Heart right ventricle (tissue), 16 donors: Measurements from ENCODE around the gene PITX2. TPM values are rescaled to one million over a fixed set of nuclear protein-coding genes. Genes with fewer than 3 reads are reported as not detected.

Experiments
- ATAC-seq, 8 donors: fragments of 200-7000 bp; cut with Tn5 transposase; one replicate each; pipeline ENCODE4 v1.9.1; 2020; ENCODE audit warnings: mild to moderate bottlenecking in 8 of 8, moderate library complexity in 8 of 8, moderate number of reproducible peaks in 1 of 8
- DNase-seq, 2 donors: peaks; one replicate each; pipeline ENCODE4 v3.0.0-alpha.2; 2020
- H3K27ac ChIP-seq, 10 donors: fragments of 200-600 bp; sonication (generic) in 2 of 10; one replicate each; pipeline versions ENCODE4 v1.5.0 to v1.8.0; 2020 to 2022; ENCODE audit warnings: mild to moderate bottlenecking in 3 of 10
- H3K27me3 ChIP-seq, 7 donors: fragments of 200-600 bp; one replicate each; pipeline ENCODE4 v1.8.0; 2021 to 2022; ENCODE audit warnings: mild to moderate bottlenecking in 2 of 7
- H3K36me3 ChIP-seq, 9 donors: fragments of 200-600 bp; sonication (generic) in 1 of 9; one replicate each; pipeline versions ENCODE4 v1.5.0 to v1.8.0; 2020 to 2022; ENCODE audit warnings: mild to moderate bottlenecking in 2 of 9
- H3K4me1 ChIP-seq, 9 donors: fragments of 200-600 bp; sonication (generic) in 1 of 9; one replicate each; pipeline versions ENCODE4 v1.5.0 to v1.8.0; 2020 to 2022; ENCODE audit warnings: mild to moderate bottlenecking in 4 of 9
- H3K4me3 ChIP-seq, 10 donors: fragments of 200-600 bp; sonication (generic) in 2 of 10; one replicate each; pipeline versions ENCODE4 v1.5.0 to v1.8.0; 2020 to 2022; ENCODE audit warnings: mild to moderate bottlenecking in 7 of 10, moderate library complexity in 2 of 10
- H3K9me3 ChIP-seq, 11 donors: fragments of 200-600 bp in 10 of 11; sonication (generic) in 2 of 11; one replicate each; pipeline versions ENCODE4 v1.5.0 to v1.8.0; 2013 to 2022; ENCODE audit warnings: mild to moderate bottlenecking in 2 of 11, control low read depth in 1 of 11, moderate library complexity in 1 of 11
- CTCF ChIP-seq, 9 donors: fragments of 200-600 bp; sonication (generic) in 2 of 9; IDR thresholded peaks; one replicate each; pipeline versions ENCODE4 v1.5.0 to v1.8.0; 2021 to 2022; ENCODE audit warnings: antibody characterized with exemption in 9 of 9, mild to moderate bottlenecking in 5 of 9, moderate library complexity in 1 of 9
- WGBS, 2 donors: extraction: QIAGEN DNeasy Blood & Tissue Kit; methylation state at CpG; one replicate each; pipeline ENCODE4 v1.1.7; 2013; ENCODE audit warnings: inconsistent platforms in 1 of 2; 5-methylcytosine and 5-hydroxymethylcytosine counted together
- intact Hi-C, 10 donors: fragments of 100-400 bp; cut with DNase I; formaldehyde crosslinking; loops; one replicate each; pipeline versions ENCODE4 v1.11.1 to v1.14.2; 2022
- polyA plus RNA-seq, 2 donors: library from polyadenylated mRNA; stranded (reverse); fragments of 200-250 nt; gene quantifications; one replicate each; pipeline ENCODE4 v1.2.3, GENCODE V29; 2013
- total RNA-seq, 10 donors: library from RNA; stranded (reverse); fragmentation: NEBNext Ultra II Directional in 3 of 10; extraction: Animal tissue kit (Norgen Biotek cat#: 25700) in 3 of 10; gene quantifications; one replicate each; pipeline versions ENCODE4 v1.2.1 to v1.2.4, GENCODE V29; 2021 to 2023
- donor health status: Arrhythmogenic right ventricular cardiomyopathy.
- donor health status: ischemic (EF 13 %, LVEDD 7.1; RV severe dilation, severe dysfunction).
- donor health status: healthy with polysubstance abuse.
- donor health status: DM: no; HTN: yes; CAD: no.
- donor health status: DM: no; HTN: no; CAD: no.
- donor health status: ischemic (EF 25% LVEDD 6.9; RV normal size, moderate dysfunction).
- donor health status: ischemic (EF 25% LVEDD 5.7; RV mildly dilated, moderate dysfunction).
- donor health status: healthy.
- donor health status: DM: yes; HTN: yes; CAD: no.
- donor health status: Ischemic cardiomyopathy.
- donor health status: ischemic (EF 35%, LVEDD 5.7; RV mildly dilated, moderate dysfunction).
- donor health status: nonischemic (EF 11% LVEDD 7.7; RV severe dilation, severe dysfunction).
- donor health status: DM: yes; HTN: yes; CAD: no.
- donor health status: PGD.
- donor health status: ischemic (EF 29% LVEDD 5.4; RV normal size, mild dysfunction).
- donor health status: nonischemic (EF 23%, LVEDD 6.1; RV moderate dilation, normal function).

Gene PITX2
- total and polyA plus RNA-seq, 12 donors, result 0.04 to 0.57 (median 0.10) TPM; not detected in 9

DNA sequence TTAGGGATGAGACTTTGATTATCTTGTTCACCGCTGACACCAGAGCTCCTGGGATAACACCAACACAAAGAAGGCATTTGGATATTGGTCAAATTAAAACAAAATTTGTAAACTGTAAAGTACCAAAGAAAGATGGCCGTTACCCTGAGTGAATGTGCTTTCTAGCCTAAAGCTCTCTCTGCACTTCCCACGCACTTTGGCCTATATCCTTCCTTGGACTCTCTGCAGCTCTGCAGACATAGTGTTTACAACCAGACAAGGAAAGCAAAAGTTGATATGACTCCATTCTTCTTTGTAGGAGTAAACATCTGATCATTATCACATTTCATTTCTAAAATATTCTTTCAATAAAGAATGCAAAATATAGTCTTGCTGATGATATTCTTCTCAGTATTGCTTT lies 44.8 kb upstream of the PITX2 start:
- intact Hi-C loops, result no loop called here
- no peak for ATAC-seq
- no peak overlapping the region for H3K4me3 ChIP-seq
- H3K4me1 ChIP-seq, result peaks cover 0 to 6% (median 0%) of the 10 kb centered on the region in 9 donors
- no peak for DNase-seq
- H3K27ac ChIP-seq, result no peak overlapping the region
- TF ChIP-seq CTCF (IDR thresholded peaks at IDR 0.05), result no peak
- no peaks in the 10 kb centered on the region for H3K27me3 ChIP-seq
- H3K36me3 ChIP-seq, result no peaks in the 10 kb centered on the region
- H3K9me3 ChIP-seq, result no peaks in the 10 kb centered on the region
- 77 to 82% methylated on average over 3 of the region's 3 CpGs for WGBS, 2 donors

- Histone ChIP-seq H3K27me3 (peaks cover 0 to 5% (median 0%) of the 10 kb centered on the region in 7 donors), H3K27ac (no peak overlapping the region), H3K36me3 (no peaks in the 10 kb centered on the region), H3K4me3 (no peak overlapping the region), H3K9me3 (no peaks in the 10 kb centered on the region), H3K4me1 (peaks cover 0 to 6% (median 0%) of the 10 kb centered on the region in 9 donors)
- no peak for ATAC-seq
- intact Hi-C loops, result no loop called here
- no peak for DNase-seq
- no peak for TF ChIP-seq CTCF (IDR thresholded peaks at IDR 0.05)
- WGBS, 2 donors, result 80 to 82% methylated on average over 3 of the region's 3 CpGs
Observed at GRCh38 chr4:110666030-110666429, 43.2 kb upstream of the PITX2 start.

DNA sequence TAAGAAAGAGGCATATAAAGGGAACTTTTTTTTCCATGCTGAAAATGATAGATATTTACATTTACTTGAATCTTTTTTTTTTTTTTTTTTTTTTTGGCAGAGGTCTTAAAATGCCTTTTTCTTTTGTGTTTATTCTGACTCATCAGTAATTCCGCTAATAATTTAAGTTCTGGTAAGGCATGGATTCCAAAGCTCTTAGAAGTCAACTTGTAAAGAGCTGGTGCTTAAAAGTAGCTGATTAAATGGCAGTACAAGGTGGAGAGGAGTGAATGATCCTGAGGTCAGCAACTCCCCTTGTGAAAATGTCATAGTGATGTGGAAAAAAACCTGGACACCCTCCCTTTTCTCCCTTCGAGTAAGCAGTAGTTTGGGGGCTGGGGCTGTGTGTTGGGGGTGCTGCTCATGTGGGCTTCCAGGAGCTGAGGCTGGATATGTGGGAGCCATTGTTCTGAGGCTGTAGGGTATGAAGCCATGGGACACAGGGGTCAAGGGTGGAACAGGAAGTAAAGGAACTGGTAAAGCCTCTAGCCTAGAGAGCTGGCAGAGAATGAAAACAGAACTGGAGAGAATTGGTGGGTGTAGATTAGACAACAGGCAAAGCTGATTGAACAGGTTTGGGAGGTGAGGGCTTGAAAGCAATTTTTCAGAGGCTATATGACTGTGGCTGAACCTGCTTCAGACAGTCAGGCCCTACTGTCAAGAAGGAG lies 41.0 kb upstream of the PITX2 start:
- DNase-seq, result no peak
- 59 to 83% methylated on average over 2 of the region's 2 CpGs for WGBS, 2 donors
- ATAC-seq, result no peak
- H3K27me3 ChIP-seq, result peaks cover 0 to 13% (median 0%) of the 10 kb centered on the region in 7 donors
- peaks cover 0 to 6% (median 0%) of the 10 kb centered on the region in 9 donors for H3K4me1 ChIP-seq
- no peak for TF ChIP-seq CTCF (IDR thresholded peaks at IDR 0.05)
- no peak overlapping the region for H3K27ac ChIP-seq
- intact Hi-C loops, result no loop called here
- H3K36me3 ChIP-seq, result no peaks in the 10 kb centered on the region
- H3K9me3 ChIP-seq, result peaks cover 0 to 5% (median 0%) of the 10 kb centered on the region in 11 donors
- no peak overlapping the region for H3K4me3 ChIP-seq

GRCh38 chr4:110663206-110663605 lies 40.3 kb upstream of the PITX2 start:
- Histone ChIP-seq H3K4me3 (no peak overlapping the region), H3K36me3 (no peaks in the 10 kb centered on the region), H3K4me1 (peaks cover 0 to 6% (median 0%) of the 10 kb centered on the region in 9 donors), H3K9me3 (peaks cover 0 to 10% (median 0%) of the 10 kb centered on the region in 11 donors), H3K27me3 (peaks cover 0 to 13% (median 0%) of the 10 kb centered on the region in 7 donors), H3K27ac (no peak overlapping the region)
- no peak for TF ChIP-seq CTCF (IDR thresholded peaks at IDR 0.05)
- 75 to 84% methylated on average over 1 of the region's 1 CpG for WGBS, 2 donors
- intact Hi-C loops, result no loop called here
- ATAC-seq, result no peak
- DNase-seq, result no peak
